Activated CD4-positive, alpha-beta T cell treated with anti-CD3 and anti-CD28 coated beads, Interleukin-2, Interleukin-6, amounts not matched to agents 100 ng/mL and 50 ng/mL, durations not matched to agents 16 hours and 8 hours (primary cell): ENCODE measurements around the gene NDEL1.

Source experiments
- DNase-seq: peaks from one replicate; pipeline ENCODE4 v3.0.0-alpha.2; 2020

Gene NDEL1

DNA sequence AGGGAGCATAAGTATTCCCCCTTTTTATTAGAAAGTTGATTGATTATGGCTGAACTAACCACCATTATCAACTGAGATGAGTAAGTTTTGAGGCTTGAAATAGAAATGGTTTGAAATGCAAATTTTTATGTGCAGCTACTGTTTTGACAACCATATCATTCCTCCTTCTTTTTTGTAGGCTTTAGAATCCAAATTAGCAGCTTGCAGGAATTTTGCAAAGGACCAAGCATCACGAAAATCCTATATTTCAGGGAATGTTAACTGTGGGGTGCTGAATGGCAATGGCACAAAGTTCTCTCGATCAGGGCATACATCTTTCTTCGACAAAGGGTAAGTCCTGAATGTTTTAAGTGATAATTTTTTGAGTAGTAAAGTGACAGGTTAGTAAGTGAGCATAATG, 24.1 kb downstream of the NDEL1 start:
- no peak for DNase-seq

DNA sequence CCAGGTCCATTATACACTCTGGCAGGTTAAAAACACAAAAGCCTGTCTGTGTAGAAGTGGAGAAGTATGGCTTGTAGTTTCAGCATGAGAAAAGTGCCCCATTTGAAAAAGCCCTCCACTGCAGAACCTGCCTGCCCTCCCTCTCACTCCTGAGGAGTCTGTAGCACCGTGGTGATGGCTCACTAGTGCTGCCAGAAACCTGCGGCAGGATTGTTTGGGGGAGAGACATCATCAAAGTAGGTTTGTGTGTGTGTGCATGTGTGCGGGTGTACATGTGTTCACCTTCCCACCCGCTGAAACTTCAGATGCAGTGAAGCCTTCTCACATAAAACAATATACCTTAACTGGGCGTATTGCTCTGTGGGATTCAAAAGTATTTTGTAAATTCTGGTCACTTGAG, 26.9 kb downstream of the NDEL1 start:
- DNase-seq = no peak

DNA sequence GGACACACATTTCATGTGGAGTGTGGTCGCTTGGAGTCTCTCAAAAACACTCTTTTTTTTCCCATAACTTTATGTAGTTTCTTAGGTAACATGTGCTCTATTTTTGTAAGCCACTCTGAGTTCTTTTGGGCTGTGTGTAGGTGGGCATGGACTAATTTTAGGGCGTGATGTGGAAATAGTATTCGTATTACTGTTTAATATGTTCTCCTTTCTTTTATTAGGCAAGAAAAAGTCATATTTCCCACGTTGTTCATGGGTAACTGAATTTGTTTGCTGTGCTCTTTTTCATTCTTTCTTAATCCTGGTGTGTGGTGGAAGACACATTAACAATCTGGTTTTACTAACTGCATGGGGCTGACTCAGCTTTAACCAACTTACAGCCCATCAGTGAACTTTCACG, 27.4 kb downstream of the NDEL1 start:
- DNase-seq = no peak

- no peak for DNase-seq
Measured at GRCh38 chr17:8464941-8465340, 29.3 kb downstream of the NDEL1 start.

- DNase-seq = no peak
Measured at GRCh38 chr17:8465356-8465755, 29.7 kb downstream of the NDEL1 start.

- DNase-seq = no peak
Measured at GRCh38 chr17:8465759-8466158, 30.1 kb downstream of the NDEL1 start.

DNA sequence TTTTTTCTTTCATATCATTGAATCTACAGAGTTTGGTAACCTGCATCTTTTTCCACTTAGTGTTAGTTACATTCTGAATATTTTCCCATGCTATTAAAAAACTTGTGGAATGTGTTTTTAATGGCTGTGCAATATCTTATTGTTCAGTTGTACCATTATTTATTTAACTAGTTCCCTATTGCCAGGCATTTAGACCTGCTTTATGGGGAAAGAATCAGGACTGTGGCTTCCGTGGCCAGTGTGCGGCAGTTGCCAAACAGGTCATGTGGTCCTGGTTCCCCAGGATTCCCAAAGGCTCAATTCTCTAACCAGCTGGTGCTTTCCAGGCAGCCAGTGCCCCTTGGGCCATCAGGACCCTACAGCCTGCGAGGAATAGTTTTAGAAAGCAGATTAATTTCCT, 30.8 kb downstream of the NDEL1 start:
- no peak for DNase-seq

DNA sequence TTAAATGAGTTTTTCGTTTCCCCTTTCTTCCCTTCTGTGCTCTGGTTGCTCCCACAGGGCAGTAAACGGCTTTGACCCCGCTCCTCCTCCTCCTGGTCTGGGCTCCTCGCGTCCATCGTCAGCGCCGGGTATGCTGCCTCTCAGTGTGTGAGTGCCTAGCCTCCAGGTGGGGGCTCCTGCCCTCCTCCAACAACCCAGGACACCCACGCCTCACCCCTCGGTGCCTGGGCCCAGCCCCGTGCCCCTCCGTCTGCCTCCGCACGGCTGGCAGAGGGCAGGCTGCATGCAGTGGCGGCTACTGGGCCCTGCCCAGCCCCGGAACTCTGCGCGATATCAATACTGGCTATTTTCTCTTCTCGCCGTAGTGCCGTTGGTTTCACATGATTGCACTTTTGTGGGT, 31.2 kb downstream of the NDEL1 start:
- no peak for DNase-seq

GRCh38 chr17:8467527-8467926, 31.8 kb downstream of the NDEL1 start:
- no peak for DNase-seq

DNA sequence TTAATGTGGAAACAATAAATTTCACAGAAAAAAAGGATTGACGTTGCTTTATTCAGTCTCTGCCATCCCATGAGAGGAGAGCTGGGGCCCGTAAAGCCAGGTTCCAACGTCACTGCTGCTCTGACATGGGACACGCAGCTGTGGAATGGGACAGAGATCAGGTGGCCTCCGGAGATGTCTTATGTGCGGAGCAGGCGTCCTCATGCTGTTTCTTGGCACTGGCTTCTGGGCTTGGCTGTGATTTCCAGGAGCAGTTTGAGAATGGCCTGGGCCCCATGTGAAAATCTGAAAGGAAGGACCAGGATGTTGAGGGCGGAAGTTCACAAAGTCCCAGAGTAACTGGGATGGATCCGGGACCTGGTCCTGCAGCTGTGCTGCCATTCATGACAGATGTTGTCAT, 32.4 kb downstream of the NDEL1 start:
- no peak for DNase-seq

- DNase-seq = no peak
Measured at GRCh38 chr17:8468980-8469379, 33.3 kb downstream of the NDEL1 start.

GRCh38 chr17:8469964-8470363, 34.3 kb downstream of the NDEL1 start:
- no peak for DNase-seq

DNA sequence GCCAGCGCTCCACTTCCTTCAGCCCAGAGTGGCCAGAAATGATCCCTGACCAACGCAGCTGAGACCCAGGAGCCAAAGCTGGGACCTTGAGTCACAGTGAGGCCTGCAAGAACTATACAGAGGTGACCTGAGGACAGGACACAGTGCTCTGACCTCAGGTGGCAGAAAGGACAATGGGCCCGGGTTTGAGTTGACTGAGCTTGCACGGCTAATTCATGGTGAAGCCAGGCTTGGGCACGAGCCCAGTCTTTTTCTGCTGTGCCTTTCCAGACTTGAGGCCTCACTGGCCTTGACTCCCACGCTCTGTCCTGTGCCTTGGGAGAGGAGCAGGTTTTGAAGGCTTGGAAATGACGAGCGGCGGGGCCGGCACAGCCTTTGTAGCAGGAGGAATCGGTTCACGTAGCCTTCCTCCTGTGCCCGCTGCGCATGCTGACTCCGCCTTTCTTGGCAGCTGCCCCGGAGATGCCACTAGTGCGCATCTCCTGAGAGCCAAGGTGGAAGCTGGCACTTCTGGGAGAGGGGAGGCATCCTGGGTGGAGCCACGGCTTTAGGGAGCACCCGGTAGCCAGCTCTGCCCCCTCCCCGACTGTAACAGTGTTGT, 34.9 kb downstream of the NDEL1 start:
- no peak for DNase-seq

DNA sequence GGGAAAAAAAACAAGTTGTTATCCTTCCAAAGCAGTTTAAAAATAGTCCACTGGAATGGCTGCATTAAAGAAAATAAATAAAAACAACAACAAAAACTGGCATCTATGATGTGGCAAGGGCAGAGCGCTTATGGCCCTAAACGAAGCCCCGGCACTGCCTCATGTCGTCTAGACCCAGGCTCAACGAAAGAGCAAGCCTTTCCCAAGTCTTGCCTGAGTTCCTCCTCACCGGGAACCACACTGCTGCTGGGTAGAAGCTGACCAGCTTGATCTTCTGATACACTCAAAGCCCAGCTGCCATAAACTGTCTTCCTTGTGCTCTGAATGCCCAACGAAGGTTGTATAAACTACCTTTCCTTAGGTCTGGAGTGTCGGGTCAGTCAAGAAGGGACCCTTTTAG, 37.0 kb downstream of the NDEL1 start:
- no peak for DNase-seq

GRCh38 chr17:8473451-8474192, 37.9 kb downstream of the NDEL1 start:
- no peak for DNase-seq

- DNase-seq = no peak
Measured at GRCh38 chr17:8474826-8475225, 39.1 kb downstream of the NDEL1 start.

GRCh38 chr17:8475227-8475626, 39.5 kb downstream of the NDEL1 start:
- DNase-seq = no peak

- DNase-seq = no peak
Measured at GRCh38 chr17:8475781-8476180, 40.1 kb downstream of the NDEL1 start.

DNA sequence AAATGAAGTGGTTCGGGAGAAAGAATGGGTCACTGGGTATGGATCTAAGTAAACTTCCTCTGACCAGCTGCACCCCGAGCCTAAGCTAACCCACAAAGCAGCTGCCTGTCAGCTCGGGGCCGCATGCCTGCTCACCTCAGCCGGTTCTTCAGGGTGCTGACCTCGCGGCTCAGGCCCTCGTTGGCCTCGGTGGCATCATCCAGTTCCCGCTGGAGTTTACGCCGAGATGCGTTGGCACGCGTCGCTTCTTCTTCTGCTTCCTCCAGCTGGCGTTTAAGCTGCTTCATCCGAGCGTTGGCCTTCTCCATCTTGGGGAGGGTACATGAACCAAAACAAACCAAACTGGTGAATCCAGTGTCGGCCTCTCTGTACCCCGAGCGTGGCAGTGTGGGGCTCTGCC, 41.1 kb downstream of the NDEL1 start:
- DNase-seq = no peak

DNA sequence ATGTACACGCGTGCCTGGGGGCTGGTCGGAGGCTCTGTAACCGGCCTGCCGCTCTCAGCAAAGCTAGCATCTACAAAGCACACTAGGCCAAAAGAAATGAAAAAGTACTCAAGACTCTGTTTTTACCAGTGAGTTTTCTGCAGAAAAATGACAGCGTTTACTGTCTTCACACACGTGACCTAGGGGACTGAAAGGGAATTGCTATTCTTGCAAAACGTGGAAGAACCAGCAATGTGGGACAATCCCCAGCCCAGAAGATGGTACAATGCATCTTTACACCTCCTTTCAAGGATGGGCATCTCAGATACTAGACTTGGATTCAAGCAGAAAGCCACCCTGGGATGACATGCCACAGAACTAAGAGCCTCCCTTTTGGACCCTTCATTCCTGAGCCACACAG, 41.5 kb downstream of the NDEL1 start:
- DNase-seq = no peak

DNA sequence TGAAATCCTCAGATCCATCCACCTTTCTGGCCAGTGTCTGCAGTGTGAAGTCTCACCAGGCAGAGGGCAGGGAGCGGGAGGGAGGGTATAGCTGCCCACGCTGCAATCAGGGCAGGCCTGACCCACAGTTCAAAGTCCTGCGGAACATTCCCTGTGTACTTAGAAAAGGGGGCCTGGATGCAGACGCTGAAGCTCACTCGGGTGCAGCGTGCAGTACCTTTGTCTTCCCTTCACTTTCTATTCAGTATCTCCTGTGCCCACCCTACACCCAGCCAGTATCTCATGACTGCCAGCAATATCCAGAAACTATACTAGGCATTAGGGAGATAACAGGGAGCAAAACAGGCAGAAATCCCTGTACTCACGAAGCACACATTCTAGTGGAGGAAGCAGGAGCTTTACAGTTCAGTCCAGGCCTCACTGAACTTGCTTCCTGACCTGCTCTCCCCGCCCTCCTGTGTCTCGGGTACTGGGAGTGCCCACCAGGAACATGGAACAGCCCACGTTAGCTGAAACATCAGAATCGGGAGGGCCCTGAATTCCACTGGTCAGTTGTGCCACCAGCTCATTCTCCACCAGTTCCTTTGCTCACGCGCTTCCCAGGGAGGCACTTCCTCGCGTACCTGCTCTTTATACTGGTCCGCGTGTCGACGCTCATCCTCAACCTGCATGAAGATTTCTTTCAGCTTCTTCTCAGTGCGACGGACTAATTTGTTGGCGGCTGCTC, 42.2 kb downstream of the NDEL1 start:
- no peak for DNase-seq

DNA sequence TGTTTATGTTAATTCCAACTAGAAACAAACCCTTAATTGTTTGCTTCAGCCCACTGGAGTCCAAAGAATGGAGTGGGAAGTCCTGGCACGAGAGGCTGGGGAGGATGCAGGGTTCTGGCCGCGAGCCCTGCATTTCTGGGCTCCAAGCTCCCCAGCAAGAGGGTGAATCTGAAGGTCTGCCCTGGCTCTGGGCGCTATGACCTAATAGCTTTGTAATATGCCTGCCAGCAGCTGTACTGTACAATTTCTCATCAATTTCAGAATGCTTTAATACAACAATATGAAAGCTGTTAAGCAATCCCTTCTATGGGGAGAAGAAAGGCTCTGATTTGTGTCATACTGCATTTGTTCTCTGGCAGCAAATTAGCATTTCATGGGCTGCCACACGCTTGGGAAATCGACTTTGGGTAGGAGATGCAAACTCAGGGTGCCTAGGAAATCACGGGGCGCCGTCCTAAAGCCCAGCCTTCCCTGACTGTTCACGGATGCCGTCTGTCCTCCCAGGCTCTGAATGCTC, 43.8 kb downstream of the NDEL1 start:
- no peak for DNase-seq

DNA sequence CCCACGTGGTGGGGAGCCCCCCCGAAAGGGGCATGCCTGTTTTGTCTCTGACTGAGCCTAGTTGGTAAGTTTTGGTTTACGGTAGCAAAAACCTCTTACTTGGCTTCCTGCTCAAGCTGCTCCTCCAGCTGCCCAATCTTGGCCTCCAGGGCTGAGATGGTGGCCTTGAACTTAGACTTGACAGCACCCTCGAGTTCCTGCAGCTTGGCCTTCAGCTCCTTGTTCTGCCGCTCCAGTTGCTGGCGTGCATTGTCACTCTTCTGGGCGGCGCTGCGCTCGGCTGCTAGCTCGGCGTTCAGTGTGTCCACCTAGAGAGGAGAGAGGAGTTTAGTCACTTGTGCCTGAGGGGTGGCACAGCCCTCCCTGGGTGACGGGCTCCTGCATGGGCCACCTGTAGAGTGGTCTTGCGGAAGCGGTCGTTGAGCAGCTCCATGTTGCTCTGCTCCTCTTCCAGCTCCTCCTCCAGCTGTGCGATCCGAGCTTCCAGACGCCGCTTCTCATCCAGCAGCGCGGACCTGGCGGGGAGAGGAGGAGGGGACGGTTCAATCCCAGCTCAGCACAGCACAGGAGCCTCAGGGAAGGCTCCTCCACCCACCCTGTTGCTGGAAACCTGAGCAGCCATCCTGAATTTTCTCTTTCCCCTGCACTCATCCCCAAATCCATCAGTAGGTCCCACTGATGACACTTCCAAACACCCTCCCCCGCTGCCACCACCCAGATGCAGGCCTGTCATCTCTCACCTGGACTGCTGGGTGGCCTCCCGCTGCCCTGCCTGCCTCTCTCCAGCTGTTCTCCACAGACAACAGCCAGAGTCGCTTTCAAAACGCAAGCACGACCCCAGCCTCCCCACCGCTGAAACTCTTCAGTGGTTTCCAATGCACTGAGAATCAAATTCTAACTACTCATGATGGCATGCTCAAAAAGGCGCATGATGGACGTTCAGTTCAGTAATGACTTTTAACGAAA, 44.6 kb downstream of the NDEL1 start:
- DNase-seq = no peak
